B cell (primary cell): ENCODE data around the gene PPEF1. TPM values are rescaled to one million over a fixed set of nuclear protein-coding genes. Genes with fewer than 3 reads are reported as not detected.

ENCODE experiments used
- ATAC-seq: fragments of 200-7000 bp; cut with Tn5 transposase; one replicate; pipeline ENCODE4 v1.10.0; 2021; ENCODE audit warnings: low read depth, mild to moderate bottlenecking, moderate number of reproducible peaks, moderate library complexity
- CTCF ChIA-PET: fragments of 350-600 bp; sonication (Branson Sonifier 250); formaldehyde crosslinking; loops from one replicate; lab custom pipeline; 2021; ENCODE audit warnings: antibody characterized with exemption, inconsistent platforms; lab: Charles Lee
- POLR2A ChIA-PET: fragments of 350-600 bp; sonication (Branson Sonifier 250); formaldehyde crosslinking; loops from one replicate; lab custom pipeline; 2021; ENCODE audit warnings: antibody characterized with exemption; lab: Charles Lee
- DNase-seq: peaks from one replicate; pipeline ENCODE4 v3.0.0; 2013
- H2AFZ ChIP-seq: 2 replicates; pipeline ENCODE4 v1.6.1; 2012; ENCODE audit warnings: mild to moderate bottlenecking, low read depth, low read length; ENCODE audit not compliant: insufficient read depth, poor library complexity, severe bottlenecking
- H3K27ac ChIP-seq, 2 donors: 1 replicate in 1 of 2; 2 replicates in 1 of 2; pipeline ENCODE4 v1.5.1; 2012 to 2013; ENCODE audit warnings: low read length in 2 of 2, mild to moderate bottlenecking in 2 of 2, moderate library complexity in 1 of 2
- H3K27me3 ChIP-seq, 4 experiments: fragments of 200-600 bp in 1 of 4; sonication (generic) in 1 of 4; replicated peaks in 1 of 4; 1 replicate in 2 of 4; 2 replicates in 2 of 4; pipeline versions ENCODE4 v1.6.1 to v1.7.0; 2013 to 2016; ENCODE audit warnings: low read length in 3 of 4, mild to moderate bottlenecking in 2 of 4, mixed read lengths in 1 of 4, moderate library complexity in 1 of 4; ENCODE audit not compliant: insufficient read depth in 4 of 4, control insufficient read depth in 3 of 4; ENCODE audit errors: control extremely low read depth in 1 of 4
- H3K36me3 ChIP-seq, 2 experiments: replicated peaks in 1 of 2; 1 replicate in 1 of 2; 2 replicates in 1 of 2; pipeline versions ENCODE4 v1.6.1 to v1.7.1; 2013; ENCODE audit warnings: low read length in 1 of 2; ENCODE audit not compliant: insufficient read depth in 2 of 2, control insufficient read depth in 1 of 2; ENCODE audit errors: control extremely low read depth in 1 of 2, extremely low read depth in 1 of 2
- H3K4me1 ChIP-seq, 2 donors: fragments of 200-600 bp in 1 of 2; sonication (generic) in 1 of 2; 1 replicate in 1 of 2; 2 replicates in 1 of 2; pipeline versions ENCODE4 v1.5.1 to v1.6.1; 2013 to 2017; ENCODE audit warnings: low read length in 2 of 2; ENCODE audit not compliant: control insufficient read depth in 2 of 2, insufficient read depth in 2 of 2
- H3K4me2 ChIP-seq: replicated peaks from 2 replicates; pipeline ENCODE3; 2012; ENCODE audit warnings: mild to moderate bottlenecking, low read depth, low read length; ENCODE audit not compliant: poor library complexity, severe bottlenecking
- H3K4me3 ChIP-seq, 5 experiments: fragments of 200-600 bp in 1 of 5; sonication (generic) in 1 of 5; 1 replicate in 3 of 5; 2 replicates in 2 of 5; pipeline versions ENCODE4 v1.5.1 to v1.7.0; 2011 to 2016; ENCODE audit warnings: low read length in 4 of 5, mild to moderate bottlenecking in 4 of 5, low read depth in 2 of 5, control low read depth in 1 of 5, moderate library complexity in 1 of 5; ENCODE audit not compliant: insufficient read depth in 1 of 5; ENCODE audit errors: control extremely low read depth in 1 of 5, extremely low read depth in 1 of 5
- H3K79me2 ChIP-seq: fragments of 200-600 bp; sonication (generic); one replicate; pipeline ENCODE4 v1.6.0; 2016; ENCODE audit warnings: low read length; ENCODE audit not compliant: control insufficient read depth, insufficient read depth
- H3K9ac ChIP-seq: fragments of 200-600 bp; sonication (generic); 2 replicates; pipeline ENCODE4 v1.6.1; 2017; ENCODE audit warnings: mild to moderate bottlenecking, low read length, moderate library complexity
- H3K9me3 ChIP-seq, 3 donors: one replicate each; pipeline versions ENCODE4 v1.6.1 to v1.7.1; 2013; ENCODE audit warnings: low read length in 2 of 3; ENCODE audit not compliant: control insufficient read depth in 2 of 3, insufficient read depth in 1 of 3; ENCODE audit errors: control extremely low read depth in 1 of 3
- H4K20me1 ChIP-seq: 2 replicates; pipeline ENCODE4 v1.6.0; 2012; ENCODE audit warnings: mild to moderate bottlenecking, low read length; ENCODE audit not compliant: insufficient read depth, control insufficient read depth, poor library complexity, severe bottlenecking
- H3K27ac Mint-ChIP-seq: one replicate; pipeline ENCODE4 v1.8.0; 2021; ENCODE audit warnings: mixed read lengths
- H3K27me3 Mint-ChIP-seq: one replicate; pipeline ENCODE4 v1.8.0; 2021; ENCODE audit warnings: mixed read lengths
- H3K4me1 Mint-ChIP-seq: one replicate; pipeline ENCODE4 v1.8.0; 2021; ENCODE audit warnings: mixed read lengths
- H3K4me3 Mint-ChIP-seq: one replicate; pipeline ENCODE4 v1.8.0; 2021; ENCODE audit warnings: mixed read lengths
- H3K9me3 Mint-ChIP-seq: one replicate; pipeline ENCODE4 v1.8.0; 2022; ENCODE audit warnings: mixed read lengths; ENCODE audit not compliant: insufficient read depth
- EZH2 ChIP-seq: IDR thresholded peaks from 2 replicates; pipeline ENCODE4 v1.6.1; 2012; ENCODE audit warnings: borderline replicate concordance, low read depth, mild to moderate bottlenecking, moderate library complexity, low read length; ENCODE audit not compliant: insufficient read depth, poor library complexity, severe bottlenecking
- WGBS: methylation state at CpG from one replicate; pipeline ENCODE4 v1.1.5; 2013; ENCODE audit warnings: missing lambda C conversion rate; ENCODE audit not compliant: insufficient coverage; 5-methylcytosine and 5-hydroxymethylcytosine counted together
- intact Hi-C: fragments of 100-400 bp; cut with micrococcal nuclease; formaldehyde crosslinking; loops from one replicate; pipeline ENCODE4 v1.10.0; 2022
- polyA plus RNA-seq: library from polyadenylated mRNA; depleted of rRNA; stranded (reverse); fragments of >200 nt; gene quantifications from 2 replicates; pipeline ENCODE4 v1.2.3, GENCODE V29; 2012
- total RNA-seq, 2 donors: library from RNA; stranded (reverse); fragments of 120-200 nt in 1 of 2; gene quantifications; 1 replicate in 1 of 2; 2 replicates in 1 of 2; pipeline versions ENCODE4 v1.2.3 to v1.2.4, GENCODE V29; 2013 to 2022
- TF ChIP-seq, protein P1 (sequence below): fragments of 200-600 bp; IDR thresholded peaks from one replicate; pipeline ENCODE4 v1.8.0; 2022; ENCODE audit warnings: antibody characterized with exemption, mild to moderate bottlenecking

PPEF1 gene
- total and polyA plus RNA-seq, 2 donors (not counting 1 experiment from before 2014, with no cell fraction given): 0.22 to 0.52 TPM

DNA sequence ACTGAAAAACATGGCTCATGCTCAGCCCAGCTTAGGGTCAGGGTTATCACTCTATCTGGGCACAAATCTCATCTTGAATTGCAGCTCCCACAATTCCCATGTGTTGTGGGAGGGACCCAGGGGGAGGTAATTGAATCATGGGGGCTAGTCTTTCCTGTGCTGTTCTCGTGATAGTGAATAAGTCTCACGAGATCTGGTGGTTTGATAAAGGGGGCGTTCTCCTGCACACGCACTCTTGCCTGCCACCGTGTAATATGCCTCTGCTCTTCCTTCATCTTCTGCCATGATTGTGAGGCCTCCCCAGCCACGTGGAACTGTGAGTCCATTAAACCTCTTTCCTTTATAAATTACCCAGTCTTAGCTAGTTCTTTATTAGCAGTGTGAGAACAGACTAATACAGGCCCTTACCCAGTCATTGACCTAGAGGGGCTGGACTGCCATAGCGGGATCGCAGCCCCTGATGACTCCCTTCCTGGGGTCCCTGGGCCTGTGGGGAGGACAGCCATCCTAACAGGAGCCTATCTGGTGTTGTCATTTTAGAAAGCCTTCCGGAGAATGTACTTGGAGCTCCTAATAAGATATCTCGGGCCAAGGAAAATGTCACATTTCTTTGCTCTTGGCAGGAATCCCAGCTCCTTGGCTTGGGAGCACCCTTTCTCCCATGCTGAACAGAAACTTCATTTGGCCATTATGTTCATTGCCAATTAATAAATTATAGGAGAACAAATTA lies 163.9 kb downstream of the PPEF1 start:
- H3K9ac ChIP-seq: no peak overlapping the region
- H3K4me2 ChIP-seq: no peak overlapping the region
- no peak overlapping the region for H3K27ac ChIP-seq
- no peaks in the 10 kb centered on the region for H3K27me3 ChIP-seq
- no peaks in the 10 kb centered on the region for H3K79me2 ChIP-seq
- ChIA-PET CTCF (no interaction called here), POLR2A (no interaction called here)
- ATAC-seq: no peak
- no peaks in the 10 kb centered on the region for H3K27me3 Mint-ChIP-seq
- H3K27ac Mint-ChIP-seq: no peak overlapping the region
- no peaks in the 10 kb centered on the region for H3K36me3 ChIP-seq
- no peak for DNase-seq
- H3K4me1 Mint-ChIP-seq: no peaks in the 10 kb centered on the region
- H3K9me3 Mint-ChIP-seq: no peaks in the 10 kb centered on the region
- H3K4me3 Mint-ChIP-seq: no peak overlapping the region
- H2AFZ ChIP-seq: no peak overlapping the region
- no peak for TF ChIP-seq EZH2
- TF ChIP-seq, protein P1, sequence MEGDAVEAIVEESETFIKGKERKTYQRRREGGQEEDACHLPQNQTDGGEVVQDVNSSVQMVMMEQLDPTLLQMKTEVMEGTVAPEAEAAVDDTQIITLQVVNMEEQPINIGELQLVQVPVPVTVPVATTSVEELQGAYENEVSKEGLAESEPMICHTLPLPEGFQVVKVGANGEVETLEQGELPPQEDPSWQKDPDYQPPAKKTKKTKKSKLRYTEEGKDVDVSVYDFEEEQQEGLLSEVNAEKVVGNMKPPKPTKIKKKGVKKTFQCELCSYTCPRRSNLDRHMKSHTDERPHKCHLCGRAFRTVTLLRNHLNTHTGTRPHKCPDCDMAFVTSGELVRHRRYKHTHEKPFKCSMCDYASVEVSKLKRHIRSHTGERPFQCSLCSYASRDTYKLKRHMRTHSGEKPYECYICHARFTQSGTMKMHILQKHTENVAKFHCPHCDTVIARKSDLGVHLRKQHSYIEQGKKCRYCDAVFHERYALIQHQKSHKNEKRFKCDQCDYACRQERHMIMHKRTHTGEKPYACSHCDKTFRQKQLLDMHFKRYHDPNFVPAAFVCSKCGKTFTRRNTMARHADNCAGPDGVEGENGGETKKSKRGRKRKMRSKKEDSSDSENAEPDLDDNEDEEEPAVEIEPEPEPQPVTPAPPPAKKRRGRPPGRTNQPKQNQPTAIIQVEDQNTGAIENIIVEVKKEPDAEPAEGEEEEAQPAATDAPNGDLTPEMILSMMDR: no peak
- no peaks in the 10 kb centered on the region for H3K9me3 ChIP-seq
- no peaks in the 10 kb centered on the region for H3K4me1 ChIP-seq
- WGBS: 87% methylated on average over 3 of the region's 10 CpGs
- intact Hi-C loops: no loop called here
- no peaks in the 10 kb centered on the region for H4K20me1 ChIP-seq
- H3K4me3 ChIP-seq: no peak overlapping the region

GRCh38 chrX:18871970-18872369 lies 164.5 kb downstream of the PPEF1 start:
- Mint-ChIP-seq H3K4me3 (no peak overlapping the region), H3K9me3 (no peaks in the 10 kb centered on the region), H3K27ac (no peak overlapping the region), H3K27me3 (no peaks in the 10 kb centered on the region), H3K4me1 (no peaks in the 10 kb centered on the region)
- no peaks in the 10 kb centered on the region for H3K4me1 ChIP-seq
- no peaks in the 10 kb centered on the region for H3K27me3 ChIP-seq
- TF ChIP-seq EZH2: no peak
- TF ChIP-seq, protein P1: no peak
- H3K4me2 ChIP-seq: no peak overlapping the region
- no peak overlapping the region for H3K27ac ChIP-seq
- CTCF ChIA-PET: no interaction called here
- WGBS: 94% methylated on average over 3 of the region's 12 CpGs
- H2AFZ ChIP-seq: no peak overlapping the region
- no peaks in the 10 kb centered on the region for H4K20me1 ChIP-seq
- intact Hi-C loops: no loop called here
- H3K4me3 ChIP-seq: no peak overlapping the region
- ATAC-seq (no peak), DNase-seq (no peak)
- no peak overlapping the region for H3K9ac ChIP-seq
- POLR2A ChIA-PET: no interaction called here
- H3K79me2 ChIP-seq: no peaks in the 10 kb centered on the region
- no peaks in the 10 kb centered on the region for H3K36me3 ChIP-seq
- H3K9me3 ChIP-seq: no peaks in the 10 kb centered on the region
